HG03520 (cell line): Measurements from ENCODE around the gene C3orf22.

ENCODE experiments used
- ATAC-seq: cut with Tn5 transposase; IDR thresholded peaks from one replicate; pipeline ENCODE4 v1.9.1; 2021; ENCODE audit warnings: mild to moderate bottlenecking, moderate library complexity; ENCODE audit not compliant: unreplicated experiment

C3orf22 gene

GRCh38 chr3:126557415-126557745 lies 1.4 kb downstream of the C3orf22 start:
- no peak for ATAC-seq

GRCh38 chr3:126556637-126557414 lies 1.9 kb downstream of the C3orf22 start:
- no peak for ATAC-seq

- ATAC-seq, result no peak
Measured at GRCh38 chr3:126555795-126556636, 2.7 kb downstream of the C3orf22 start.

GRCh38 chr3:126554560-126555525 lies 3.9 kb downstream of the C3orf22 start:
- no peak for ATAC-seq

- no peak for ATAC-seq
Measured at GRCh38 chr3:126553284-126554084, 5.2 kb downstream of the C3orf22 start.

GRCh38 chr3:126552688-126553283 lies 5.9 kb downstream of the C3orf22 start:
- ATAC-seq, result no peak

- no peak for ATAC-seq
Measured at GRCh38 chr3:126551839-126552687, 6.7 kb downstream of the C3orf22 start.

- ATAC-seq, result no peak
Measured at GRCh38 chr3:126551121-126551838, 7.5 kb downstream of the C3orf22 start.

- no peak for ATAC-seq
Measured at GRCh38 chr3:126550488-126551051, 8.2 kb downstream of the C3orf22 start.

- ATAC-seq, result no peak
Measured at GRCh38 chr3:126549861-126550487, 8.8 kb downstream of the C3orf22 start.

- no peak for ATAC-seq
Measured at GRCh38 chr3:126548556-126549466, 9.9 kb downstream of the C3orf22 start.

GRCh38 chr3:126547721-126548120 lies 11.0 kb downstream of the C3orf22 start:
- ATAC-seq, result no peak

- no peak for ATAC-seq
Measured at GRCh38 chr3:126546549-126547239, 12.0 kb downstream of the C3orf22 start.

GRCh38 chr3:126546013-126546412 lies 12.7 kb downstream of the C3orf22 start:
- no peak for ATAC-seq

- ATAC-seq, result no peak
Measured at GRCh38 chr3:126545544-126545943, 13.2 kb downstream of the C3orf22 start.
